ENCODE results near the gene DHRS3.

DNA sequence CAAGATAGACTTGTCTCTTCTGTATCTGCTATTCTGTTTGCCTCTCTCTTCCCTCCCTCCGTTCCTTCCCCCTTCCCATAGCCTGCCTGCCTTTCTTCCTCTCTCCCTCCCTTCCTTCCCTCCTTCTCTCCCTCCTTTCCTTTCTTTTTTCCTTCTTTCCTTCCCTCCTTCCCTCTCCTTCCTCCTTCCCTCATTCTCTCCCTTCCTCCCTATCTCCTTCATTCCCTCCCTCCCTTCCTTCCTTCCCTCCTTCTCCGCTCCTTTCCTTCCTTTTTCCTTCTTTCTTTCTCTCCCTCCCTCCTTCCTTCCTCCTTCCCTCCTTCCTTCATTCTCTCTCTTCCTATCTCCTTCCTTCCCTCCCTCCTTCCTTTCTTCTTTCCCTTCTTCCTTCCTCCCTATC lies 26.8 kb upstream of the DHRS3 start:
- TF ChIP-seq, protein P1, sequence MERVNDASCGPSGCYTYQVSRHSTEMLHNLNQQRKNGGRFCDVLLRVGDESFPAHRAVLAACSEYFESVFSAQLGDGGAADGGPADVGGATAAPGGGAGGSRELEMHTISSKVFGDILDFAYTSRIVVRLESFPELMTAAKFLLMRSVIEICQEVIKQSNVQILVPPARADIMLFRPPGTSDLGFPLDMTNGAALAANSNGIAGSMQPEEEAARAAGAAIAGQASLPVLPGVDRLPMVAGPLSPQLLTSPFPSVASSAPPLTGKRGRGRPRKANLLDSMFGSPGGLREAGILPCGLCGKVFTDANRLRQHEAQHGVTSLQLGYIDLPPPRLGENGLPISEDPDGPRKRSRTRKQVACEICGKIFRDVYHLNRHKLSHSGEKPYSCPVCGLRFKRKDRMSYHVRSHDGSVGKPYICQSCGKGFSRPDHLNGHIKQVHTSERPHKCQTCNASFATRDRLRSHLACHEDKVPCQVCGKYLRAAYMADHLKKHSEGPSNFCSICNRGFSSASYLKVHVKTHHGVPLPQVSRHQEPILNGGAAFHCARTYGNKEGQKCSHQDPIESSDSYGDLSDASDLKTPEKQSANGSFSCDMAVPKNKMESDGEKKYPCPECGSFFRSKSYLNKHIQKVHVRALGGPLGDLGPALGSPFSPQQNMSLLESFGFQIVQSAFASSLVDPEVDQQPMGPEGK (CRISPR knock-in tag; IDR thresholded peaks at IDR 0.05) = no peak
- no peak for TF ChIP-seq MXI1 (IDR thresholded peaks at IDR 0.05; ENCODE audit: borderline replicate concordance, low read depth, low read length)
- no peak for TF ChIP-seq ZBTB1 (CRISPR knock-in tag; IDR thresholded peaks at IDR 0.05; ENCODE audit: borderline replicate concordance)
- no peak for TF ChIP-seq HIVEP1 (CRISPR knock-in tag; IDR thresholded peaks at IDR 0.05)
- TF ChIP-seq SP4 (CRISPR knock-in tag; IDR thresholded peaks at IDR 0.05) = no peak
